Pancreas (tissue), 10 donors: ENCODE data around the gene OOSP4A. TPM values are rescaled to one million over a fixed set of nuclear protein-coding genes. Genes with fewer than 3 reads are reported as not detected.

ENCODE experiments used
- ATAC-seq, 4 donors: fragments of 200-7000 bp; cut with Tn5 transposase; one replicate each; pipeline versions ENCODE4 v1.8.0 to v1.9.1; 2020; ENCODE audit warnings: mild to moderate bottlenecking in 4 of 4, moderate library complexity in 4 of 4
- DNase-seq, 6 donors: peaks; one replicate each; pipeline ENCODE4 v3.0.0-alpha.2; 2020
- FAIRE-seq: peaks from 2 replicates; lab custom pipeline; 2012; peaks lifted over from hg19 to GRCh38; lab: Jason Lieb, UNC
- H3K27ac ChIP-seq, 4 donors: fragments of 200-600 bp; sonication (generic); 1 replicate in 3 of 4; 2 replicates in 1 of 4; pipeline versions ENCODE4 v1.5.0 to v1.8.0; 2020
- H3K27me3 ChIP-seq, 4 donors: fragments of 200-600 bp; one replicate each; pipeline ENCODE4 v1.8.0; 2021
- H3K36me3 ChIP-seq, 3 donors: fragments of 200-600 bp; sonication (generic) in 1 of 3; one replicate each; pipeline versions ENCODE4 v1.5.0 to v1.8.0; 2020 to 2021
- H3K4me1 ChIP-seq, 3 donors: fragments of 200-600 bp; one replicate each; pipeline ENCODE4 v1.8.0; 2021
- H3K4me3 ChIP-seq, 4 donors: fragments of 200-600 bp; sonication (generic) in 2 of 4; one replicate each; pipeline versions ENCODE4 v1.5.0 to v1.8.0; 2020 to 2021
- H3K9me3 ChIP-seq, 4 donors: fragments of 200-600 bp; one replicate each; pipeline ENCODE4 v1.8.0; 2021
- WGBS, 2 donors: extraction: QIAGEN DNeasy Blood & Tissue Kit; methylation state at CpG; one replicate each; pipeline ENCODE4 v1.1.7; 2013; 5-methylcytosine and 5-hydroxymethylcytosine counted together
- intact Hi-C, 3 donors: fragments of 100-400 bp; cut with DNase I; formaldehyde crosslinking; loops; one replicate each; pipeline versions ENCODE4 v1.11.1 to v1.14.2; 2022
- polyA plus RNA-seq, 2 donors: library from polyadenylated mRNA; stranded (reverse); fragments of 200-250 nt; gene quantifications; one replicate each; pipeline ENCODE4 v1.2.3, GENCODE V29; 2013
- total RNA-seq, 6 donors: library from RNA; stranded (reverse); fragmentation: NEBNext Ultra II Directional in 4 of 6; extraction: Animal tissue kit (Norgen Biotek cat#: 25700) in 4 of 6; gene quantifications; one replicate each; pipeline versions ENCODE4 v1.2.1 to v1.2.4, GENCODE V29; 2021 to 2023
- TF ChIP-seq, protein P1 (sequence below), 4 donors: fragments of 200-600 bp; sonication (generic) in 3 of 4; IDR thresholded peaks; one replicate each; pipeline versions ENCODE4 v1.5.0 to v1.8.0; 2021; ENCODE audit warnings: antibody characterized with exemption in 4 of 4
- donor health status: healthy with polysubstance abuse.
- donor health status: DM: no; HTN: no; CAD: no; lungs with moderate emphysema.
- donor health status: DM: no; HTN: no; CAD: no.
- donor health status: control.
- donor health status: control.
- donor health status: Bipolar disorder and iron deficiency.
- donor health status: DM: yes; HTN: yes; CAD: no.
- donor health status: DM: no; HTN: no; CAD: no.
- donor health status: DM: no; HTN: no; CAD: no.
- donor health status: DM: yes; HTN: yes; CAD: no.

OOSP4A gene
- total and polyA plus RNA-seq, 8 donors = not detected

DNA sequence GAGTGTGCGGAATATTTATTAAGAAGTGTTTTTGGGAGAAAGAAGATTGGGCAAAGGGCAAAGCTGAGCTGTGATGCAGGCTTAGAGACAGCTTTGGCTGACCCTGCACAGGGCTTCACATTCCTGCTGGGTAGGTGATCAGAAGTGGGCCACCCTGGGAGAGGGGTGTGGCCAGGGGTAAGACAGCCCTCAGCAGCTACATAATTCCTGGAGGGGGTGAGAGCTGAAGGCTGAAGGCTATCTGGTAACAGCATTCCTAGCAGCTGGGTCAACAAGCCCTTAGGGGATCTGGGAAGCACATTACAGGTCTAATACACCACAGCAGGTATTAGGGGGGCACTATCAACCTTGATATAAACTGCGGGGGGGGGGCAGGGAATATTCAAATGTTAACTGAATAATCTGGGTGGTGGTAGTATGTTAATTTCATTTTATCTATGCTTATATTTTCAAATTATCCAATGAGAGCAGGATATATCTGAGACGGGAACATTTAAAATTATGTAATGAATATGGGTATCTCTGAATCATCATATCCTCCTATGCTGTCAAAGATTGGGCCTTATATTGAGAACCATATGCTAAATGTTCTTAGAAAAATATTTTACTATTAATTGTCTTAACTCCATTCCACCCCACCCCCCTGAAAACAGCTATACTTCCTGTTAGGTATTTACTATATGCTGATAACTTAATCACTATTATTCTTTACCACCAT, 19.7 kb upstream of the OOSP4A start:
- no peaks in the 10 kb centered on the region for H3K4me1 ChIP-seq
- no peak overlapping the region for H3K27ac ChIP-seq
- 81 to 86% methylated on average over 3 of the region's 3 CpGs for WGBS, 2 donors
- H3K27me3 ChIP-seq = no peaks in the 10 kb centered on the region
- H3K36me3 ChIP-seq = no peaks in the 10 kb centered on the region
- intact Hi-C loops = no loop called here
- DNase-seq = no peak
- H3K4me3 ChIP-seq = no peak overlapping the region
- no peaks in the 10 kb centered on the region for H3K9me3 ChIP-seq
- no peak for ATAC-seq
- TF ChIP-seq, protein P1, sequence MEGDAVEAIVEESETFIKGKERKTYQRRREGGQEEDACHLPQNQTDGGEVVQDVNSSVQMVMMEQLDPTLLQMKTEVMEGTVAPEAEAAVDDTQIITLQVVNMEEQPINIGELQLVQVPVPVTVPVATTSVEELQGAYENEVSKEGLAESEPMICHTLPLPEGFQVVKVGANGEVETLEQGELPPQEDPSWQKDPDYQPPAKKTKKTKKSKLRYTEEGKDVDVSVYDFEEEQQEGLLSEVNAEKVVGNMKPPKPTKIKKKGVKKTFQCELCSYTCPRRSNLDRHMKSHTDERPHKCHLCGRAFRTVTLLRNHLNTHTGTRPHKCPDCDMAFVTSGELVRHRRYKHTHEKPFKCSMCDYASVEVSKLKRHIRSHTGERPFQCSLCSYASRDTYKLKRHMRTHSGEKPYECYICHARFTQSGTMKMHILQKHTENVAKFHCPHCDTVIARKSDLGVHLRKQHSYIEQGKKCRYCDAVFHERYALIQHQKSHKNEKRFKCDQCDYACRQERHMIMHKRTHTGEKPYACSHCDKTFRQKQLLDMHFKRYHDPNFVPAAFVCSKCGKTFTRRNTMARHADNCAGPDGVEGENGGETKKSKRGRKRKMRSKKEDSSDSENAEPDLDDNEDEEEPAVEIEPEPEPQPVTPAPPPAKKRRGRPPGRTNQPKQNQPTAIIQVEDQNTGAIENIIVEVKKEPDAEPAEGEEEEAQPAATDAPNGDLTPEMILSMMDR (IDR thresholded peaks at IDR 0.05) = no peak
- no peak for FAIRE-seq

DNA sequence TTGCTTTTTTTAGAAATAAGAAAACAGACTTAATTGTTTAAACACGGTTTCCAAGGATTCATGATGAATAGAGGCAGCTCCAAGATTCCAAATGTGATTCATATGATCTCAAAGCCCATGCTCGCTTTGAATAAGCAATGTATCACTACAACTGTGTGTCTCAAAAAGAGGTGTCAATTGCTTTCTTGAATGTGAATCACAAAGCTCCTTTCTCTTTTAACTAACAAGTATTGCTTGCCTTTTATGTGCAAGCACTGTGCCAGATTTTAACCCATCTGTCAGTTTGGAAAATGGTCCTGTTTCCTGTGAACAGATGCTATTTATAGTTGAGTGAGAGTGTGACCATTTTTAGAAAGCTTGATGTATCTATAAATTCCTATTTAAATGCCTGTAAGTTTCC, 19.1 kb upstream of the OOSP4A start:
- no peak for FAIRE-seq
- no peaks in the 10 kb centered on the region for H3K27me3 ChIP-seq
- H3K27ac ChIP-seq = no peak overlapping the region
- intact Hi-C loops = no loop called here
- TF ChIP-seq, protein P1 (IDR thresholded peaks at IDR 0.05) = no peak
- no peaks in the 10 kb centered on the region for H3K9me3 ChIP-seq
- H3K4me1 ChIP-seq = no peaks in the 10 kb centered on the region
- no peaks in the 10 kb centered on the region for H3K36me3 ChIP-seq
- 67 to 79% methylated on average over 2 of the region's 2 CpGs for WGBS, 2 donors
- no peak overlapping the region for H3K4me3 ChIP-seq
- no peak for ATAC-seq
- no peak for DNase-seq

DNA sequence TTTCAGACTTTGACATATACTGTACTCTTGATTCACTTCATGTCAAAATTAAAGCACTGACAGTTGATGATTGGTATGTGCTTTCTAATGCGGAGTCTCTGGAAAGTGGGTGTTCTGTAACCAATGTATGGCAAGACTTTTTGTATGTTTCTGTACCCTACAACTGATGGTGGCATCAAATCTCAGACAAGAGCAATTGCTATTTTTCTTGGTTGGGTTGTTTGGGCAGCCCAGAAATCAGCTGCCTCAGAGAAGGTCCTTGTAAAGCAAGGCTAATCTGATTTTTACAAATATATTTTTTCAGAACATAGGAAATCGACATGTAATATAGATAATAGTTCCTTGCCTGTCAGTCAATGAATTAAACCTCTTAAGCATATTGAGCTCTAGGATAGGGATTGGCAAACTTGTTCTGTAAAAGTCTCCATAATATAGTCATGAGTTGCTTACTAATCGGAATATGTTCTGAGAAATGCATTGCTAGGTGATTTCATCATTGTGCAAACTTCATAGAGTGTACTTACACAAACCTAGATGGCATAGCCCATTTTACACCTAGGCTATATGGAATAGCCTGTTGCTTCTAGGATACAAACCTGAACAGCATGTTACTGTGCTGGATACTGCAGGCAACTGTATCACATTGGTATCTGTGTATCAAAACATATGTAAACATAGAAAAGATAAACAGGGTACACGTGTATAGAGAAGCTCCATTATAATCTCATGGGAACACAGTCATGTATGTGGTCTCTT, 10.2 kb upstream of the OOSP4A start:
- ATAC-seq (no peak), FAIRE-seq (no peak), DNase-seq (no peak)
- H3K36me3 ChIP-seq = no peaks in the 10 kb centered on the region
- H3K4me3 ChIP-seq = no peak overlapping the region
- H3K9me3 ChIP-seq = no peaks in the 10 kb centered on the region
- intact Hi-C loops = no loop called here
- no peak overlapping the region for H3K27ac ChIP-seq
- H3K27me3 ChIP-seq = no peaks in the 10 kb centered on the region
- 63 to 72% methylated on average over 4 of the region's 4 CpGs for WGBS, 2 donors
- H3K4me1 ChIP-seq = no peaks in the 10 kb centered on the region
- TF ChIP-seq, protein P1 (IDR thresholded peaks at IDR 0.05) = no peak

DNA sequence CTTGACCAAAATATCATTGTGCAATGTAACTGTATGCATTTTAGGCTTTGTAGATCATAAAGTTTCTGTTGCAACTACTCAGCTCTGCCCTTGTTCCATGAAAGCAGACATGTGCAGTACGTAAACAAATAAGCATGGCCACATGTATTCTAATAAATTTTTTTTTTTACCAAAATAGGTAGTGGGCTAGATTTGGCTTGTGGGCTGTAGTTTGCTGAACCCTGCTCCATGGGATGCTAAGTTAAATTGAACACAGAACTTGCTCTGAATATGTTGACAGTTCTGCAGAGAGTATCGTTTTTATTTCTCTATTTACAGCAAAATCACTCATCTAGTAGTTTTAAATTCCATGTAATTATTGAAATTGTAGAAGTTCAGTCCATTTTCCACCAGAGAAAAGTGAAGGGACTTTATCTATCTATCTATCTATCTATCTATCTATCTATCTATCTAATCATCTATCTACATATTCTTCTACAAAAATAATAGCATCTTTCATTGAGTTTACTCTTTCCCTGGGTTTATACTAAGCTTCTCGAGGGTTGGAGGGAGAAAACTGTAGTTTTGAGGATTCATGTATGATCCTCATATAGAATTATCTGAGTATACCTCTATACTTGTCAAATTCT, 9.5 kb upstream of the OOSP4A start:
- H3K9me3 ChIP-seq = no peaks in the 10 kb centered on the region
- TF ChIP-seq, protein P1 (IDR thresholded peaks at IDR 0.05) = no peak
- WGBS, 2 donors = 76 to 82% methylated on average over 3 of the region's 3 CpGs
- no peak overlapping the region for H3K4me3 ChIP-seq
- no peaks in the 10 kb centered on the region for H3K36me3 ChIP-seq
- ATAC-seq (no peak), FAIRE-seq (no peak), DNase-seq (no peak)
- H3K27ac ChIP-seq = no peak overlapping the region
- intact Hi-C loops = no loop called here
- no peaks in the 10 kb centered on the region for H3K27me3 ChIP-seq
- H3K4me1 ChIP-seq = no peaks in the 10 kb centered on the region
